H1 (cell line): Measurements from ENCODE around the gene REM1.

ENCODE experiments used
- CREB1 ChIP-seq: IDR thresholded peaks from 2 replicates; pipeline ENCODE4 v1.6.1; 2012; ENCODE audit warnings: inconsistent platforms
- EGR1 ChIP-seq: IDR thresholded peaks from 2 replicates; pipeline ENCODE4 v1.6.1; 2011; ENCODE audit warnings: low read depth, low read length, borderline replicate concordance
- EZH2 ChIP-seq: fragments of 200-600 bp; sonication (generic); IDR thresholded peaks from 2 replicates; pipeline ENCODE4 v1.7.1; 2012; ENCODE audit warnings: low read depth, mild to moderate bottlenecking, moderate library complexity, low read length, inconsistent platforms; ENCODE audit not compliant: severe bottlenecking
- MAX ChIP-seq: IDR thresholded peaks from 2 replicates; pipeline ENCODE4 v1.6.1; 2012; ENCODE audit warnings: inconsistent platforms
- NRF1 ChIP-seq: IDR thresholded peaks from 2 replicates; pipeline ENCODE4 v1.6.1; 2011; ENCODE audit warnings: mild to moderate bottlenecking, low read depth, low read length, improper control_type of control experiment
- POLR2A ChIP-seq, 2 experiments: IDR thresholded peaks; 1 replicate in 1 of 2; 2 replicates in 1 of 2; pipeline ENCODE4 v1.6.1; 2011; ENCODE audit warnings: low read depth in 2 of 2, low read length in 2 of 2, mild to moderate bottlenecking in 2 of 2; ENCODE audit errors: control extremely low read depth in 1 of 2
- USF2 ChIP-seq: IDR thresholded peaks from 2 replicates; pipeline ENCODE4 v1.6.1; 2011; ENCODE audit warnings: low read length, improper control_type of control experiment
- TF ChIP-seq, protein P1 (sequence below), 3 experiments: IDR thresholded peaks; 1 replicate in 2 of 3; 2 replicates in 1 of 3; pipeline versions ENCODE4 v1.5.1 to v1.6.1; 2011; ENCODE audit warnings: low read length in 3 of 3, mild to moderate bottlenecking in 3 of 3, inconsistent platforms in 2 of 3, low read depth in 1 of 3, moderate library complexity in 1 of 3; ENCODE audit not compliant: insufficient read depth in 1 of 3; ENCODE audit errors: control extremely low read depth in 1 of 3
- TF ChIP-seq, protein P2 (sequence below): IDR thresholded peaks from 2 replicates; pipeline ENCODE4 v1.6.1; 2012; ENCODE audit warnings: inconsistent platforms
- TF ChIP-seq, protein P3 (sequence below): fragments of 300-600 bp; sonication (generic); IDR thresholded peaks from 2 replicates; pipeline ENCODE4 v1.7.1; 2012; ENCODE audit warnings: low read length, moderate library complexity, mild to moderate bottlenecking, inconsistent platforms; ENCODE audit not compliant: insufficient replicate concordance

GRCh38 chr20:31475472-31476293, 595 bp downstream of the REM1 start:
- no peak for TF ChIP-seq NRF1
- no peak for TF ChIP-seq EZH2
- TF ChIP-seq, protein P1, sequence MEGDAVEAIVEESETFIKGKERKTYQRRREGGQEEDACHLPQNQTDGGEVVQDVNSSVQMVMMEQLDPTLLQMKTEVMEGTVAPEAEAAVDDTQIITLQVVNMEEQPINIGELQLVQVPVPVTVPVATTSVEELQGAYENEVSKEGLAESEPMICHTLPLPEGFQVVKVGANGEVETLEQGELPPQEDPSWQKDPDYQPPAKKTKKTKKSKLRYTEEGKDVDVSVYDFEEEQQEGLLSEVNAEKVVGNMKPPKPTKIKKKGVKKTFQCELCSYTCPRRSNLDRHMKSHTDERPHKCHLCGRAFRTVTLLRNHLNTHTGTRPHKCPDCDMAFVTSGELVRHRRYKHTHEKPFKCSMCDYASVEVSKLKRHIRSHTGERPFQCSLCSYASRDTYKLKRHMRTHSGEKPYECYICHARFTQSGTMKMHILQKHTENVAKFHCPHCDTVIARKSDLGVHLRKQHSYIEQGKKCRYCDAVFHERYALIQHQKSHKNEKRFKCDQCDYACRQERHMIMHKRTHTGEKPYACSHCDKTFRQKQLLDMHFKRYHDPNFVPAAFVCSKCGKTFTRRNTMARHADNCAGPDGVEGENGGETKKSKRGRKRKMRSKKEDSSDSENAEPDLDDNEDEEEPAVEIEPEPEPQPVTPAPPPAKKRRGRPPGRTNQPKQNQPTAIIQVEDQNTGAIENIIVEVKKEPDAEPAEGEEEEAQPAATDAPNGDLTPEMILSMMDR (IDR thresholded peaks at IDR 0.05; ENCODE audit: control extremely low read depth in 1 of 3, insufficient read depth in 1 of 3, low read depth in 1 of 3, low read length in 3 of 3), result no peak
- TF ChIP-seq, protein P2, sequence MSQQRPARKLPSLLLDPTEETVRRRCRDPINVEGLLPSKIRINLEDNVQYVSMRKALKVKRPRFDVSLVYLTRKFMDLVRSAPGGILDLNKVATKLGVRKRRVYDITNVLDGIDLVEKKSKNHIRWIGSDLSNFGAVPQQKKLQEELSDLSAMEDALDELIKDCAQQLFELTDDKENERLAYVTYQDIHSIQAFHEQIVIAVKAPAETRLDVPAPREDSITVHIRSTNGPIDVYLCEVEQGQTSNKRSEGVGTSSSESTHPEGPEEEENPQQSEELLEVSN, result no peak
- no peak for TF ChIP-seq MAX
- TF ChIP-seq POLR2A (IDR thresholded peaks at IDR 0.05; ENCODE audit: control extremely low read depth in 1 of 2, low read depth in 2 of 2, low read length in 2 of 2), result no peak
- TF ChIP-seq EGR1, result no peak
- TF ChIP-seq, protein P3, sequence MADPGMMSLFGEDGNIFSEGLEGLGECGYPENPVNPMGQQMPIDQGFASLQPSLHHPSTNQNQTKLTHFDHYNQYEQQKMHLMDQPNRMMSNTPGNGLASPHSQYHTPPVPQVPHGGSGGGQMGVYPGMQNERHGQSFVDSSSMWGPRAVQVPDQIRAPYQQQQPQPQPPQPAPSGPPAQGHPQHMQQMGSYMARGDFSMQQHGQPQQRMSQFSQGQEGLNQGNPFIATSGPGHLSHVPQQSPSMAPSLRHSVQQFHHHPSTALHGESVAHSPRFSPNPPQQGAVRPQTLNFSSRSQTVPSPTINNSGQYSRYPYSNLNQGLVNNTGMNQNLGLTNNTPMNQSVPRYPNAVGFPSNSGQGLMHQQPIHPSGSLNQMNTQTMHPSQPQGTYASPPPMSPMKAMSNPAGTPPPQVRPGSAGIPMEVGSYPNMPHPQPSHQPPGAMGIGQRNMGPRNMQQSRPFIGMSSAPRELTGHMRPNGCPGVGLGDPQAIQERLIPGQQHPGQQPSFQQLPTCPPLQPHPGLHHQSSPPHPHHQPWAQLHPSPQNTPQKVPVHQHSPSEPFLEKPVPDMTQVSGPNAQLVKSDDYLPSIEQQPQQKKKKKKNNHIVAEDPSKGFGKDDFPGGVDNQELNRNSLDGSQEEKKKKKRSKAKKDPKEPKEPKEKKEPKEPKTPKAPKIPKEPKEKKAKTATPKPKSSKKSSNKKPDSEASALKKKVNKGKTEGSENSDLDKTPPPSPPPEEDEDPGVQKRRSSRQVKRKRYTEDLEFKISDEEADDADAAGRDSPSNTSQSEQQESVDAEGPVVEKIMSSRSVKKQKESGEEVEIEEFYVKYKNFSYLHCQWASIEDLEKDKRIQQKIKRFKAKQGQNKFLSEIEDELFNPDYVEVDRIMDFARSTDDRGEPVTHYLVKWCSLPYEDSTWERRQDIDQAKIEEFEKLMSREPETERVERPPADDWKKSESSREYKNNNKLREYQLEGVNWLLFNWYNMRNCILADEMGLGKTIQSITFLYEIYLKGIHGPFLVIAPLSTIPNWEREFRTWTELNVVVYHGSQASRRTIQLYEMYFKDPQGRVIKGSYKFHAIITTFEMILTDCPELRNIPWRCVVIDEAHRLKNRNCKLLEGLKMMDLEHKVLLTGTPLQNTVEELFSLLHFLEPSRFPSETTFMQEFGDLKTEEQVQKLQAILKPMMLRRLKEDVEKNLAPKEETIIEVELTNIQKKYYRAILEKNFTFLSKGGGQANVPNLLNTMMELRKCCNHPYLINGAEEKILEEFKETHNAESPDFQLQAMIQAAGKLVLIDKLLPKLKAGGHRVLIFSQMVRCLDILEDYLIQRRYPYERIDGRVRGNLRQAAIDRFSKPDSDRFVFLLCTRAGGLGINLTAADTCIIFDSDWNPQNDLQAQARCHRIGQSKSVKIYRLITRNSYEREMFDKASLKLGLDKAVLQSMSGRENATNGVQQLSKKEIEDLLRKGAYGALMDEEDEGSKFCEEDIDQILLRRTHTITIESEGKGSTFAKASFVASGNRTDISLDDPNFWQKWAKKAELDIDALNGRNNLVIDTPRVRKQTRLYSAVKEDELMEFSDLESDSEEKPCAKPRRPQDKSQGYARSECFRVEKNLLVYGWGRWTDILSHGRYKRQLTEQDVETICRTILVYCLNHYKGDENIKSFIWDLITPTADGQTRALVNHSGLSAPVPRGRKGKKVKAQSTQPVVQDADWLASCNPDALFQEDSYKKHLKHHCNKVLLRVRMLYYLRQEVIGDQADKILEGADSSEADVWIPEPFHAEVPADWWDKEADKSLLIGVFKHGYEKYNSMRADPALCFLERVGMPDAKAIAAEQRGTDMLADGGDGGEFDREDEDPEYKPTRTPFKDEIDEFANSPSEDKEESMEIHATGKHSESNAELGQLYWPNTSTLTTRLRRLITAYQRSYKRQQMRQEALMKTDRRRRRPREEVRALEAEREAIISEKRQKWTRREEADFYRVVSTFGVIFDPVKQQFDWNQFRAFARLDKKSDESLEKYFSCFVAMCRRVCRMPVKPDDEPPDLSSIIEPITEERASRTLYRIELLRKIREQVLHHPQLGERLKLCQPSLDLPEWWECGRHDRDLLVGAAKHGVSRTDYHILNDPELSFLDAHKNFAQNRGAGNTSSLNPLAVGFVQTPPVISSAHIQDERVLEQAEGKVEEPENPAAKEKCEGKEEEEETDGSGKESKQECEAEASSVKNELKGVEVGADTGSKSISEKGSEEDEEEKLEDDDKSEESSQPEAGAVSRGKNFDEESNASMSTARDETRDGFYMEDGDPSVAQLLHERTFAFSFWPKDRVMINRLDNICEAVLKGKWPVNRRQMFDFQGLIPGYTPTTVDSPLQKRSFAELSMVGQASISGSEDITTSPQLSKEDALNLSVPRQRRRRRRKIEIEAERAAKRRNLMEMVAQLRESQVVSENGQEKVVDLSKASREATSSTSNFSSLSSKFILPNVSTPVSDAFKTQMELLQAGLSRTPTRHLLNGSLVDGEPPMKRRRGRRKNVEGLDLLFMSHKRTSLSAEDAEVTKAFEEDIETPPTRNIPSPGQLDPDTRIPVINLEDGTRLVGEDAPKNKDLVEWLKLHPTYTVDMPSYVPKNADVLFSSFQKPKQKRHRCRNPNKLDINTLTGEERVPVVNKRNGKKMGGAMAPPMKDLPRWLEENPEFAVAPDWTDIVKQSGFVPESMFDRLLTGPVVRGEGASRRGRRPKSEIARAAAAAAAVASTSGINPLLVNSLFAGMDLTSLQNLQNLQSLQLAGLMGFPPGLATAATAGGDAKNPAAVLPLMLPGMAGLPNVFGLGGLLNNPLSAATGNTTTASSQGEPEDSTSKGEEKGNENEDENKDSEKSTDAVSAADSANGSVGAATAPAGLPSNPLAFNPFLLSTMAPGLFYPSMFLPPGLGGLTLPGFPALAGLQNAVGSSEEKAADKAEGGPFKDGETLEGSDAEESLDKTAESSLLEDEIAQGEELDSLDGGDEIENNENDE, result no peak
- no peak for TF ChIP-seq USF2
- TF ChIP-seq CREB1, result no peak
